Kasumi-1 (cell line): Measurements from ENCODE around the gene ASCC3.
A peak's percentile ranks its signal among the peaks of the same experiment; 100 is the strongest.
"Not testable (repeated sequence)": the region's sequence is repeated elsewhere in the genome, so short reads cannot be mapped to it uniquely, and the experiment has no call there.

ENCODE experiments used
- DNase-seq, 2 experiments: peaks; one replicate each; lab custom pipeline; 2025; lab: John Stamatoyannopoulos, UW

The ASCC3 gene

GRCh38 chr6:100803264-100804045, 77.7 kb downstream of the ASCC3 start:
- DNase-seq, result peak; percentile 4 to 37

GRCh38 chr6:100801036-100801435, 80.1 kb downstream of the ASCC3 start:
- no peak for DNase-seq

- DNase-seq, result peak; percentile 25 to 45
Measured at GRCh38 chr6:100796049-100796823, 84.9 kb downstream of the ASCC3 start.

GRCh38 chr6:100790084-100790483, 91.0 kb downstream of the ASCC3 start:
- no peak for DNase-seq

GRCh38 chr6:100785982-100786381, 95.1 kb downstream of the ASCC3 start:
- DNase-seq, result no peak

GRCh38 chr6:100780648-100781047, 100.5 kb downstream of the ASCC3 start:
- DNase-seq, result no peak

GRCh38 chr6:100775667-100776066, 105.5 kb downstream of the ASCC3 start:
- DNase-seq, result peak in 1 of 2 experiments; percentile 21

GRCh38 chr6:100774681-100775080, 106.4 kb downstream of the ASCC3 start:
- no peak for DNase-seq

- DNase-seq, result no peak
Measured at GRCh38 chr6:100768816-100769351, 112.2 kb downstream of the ASCC3 start.

- DNase-seq, result no peak
Measured at GRCh38 chr6:100763617-100764241, 117.4 kb downstream of the ASCC3 start.

GRCh38 chr6:100761841-100762240, 119.3 kb downstream of the ASCC3 start:
- DNase-seq, result no peak

GRCh38 chr6:100758386-100758785, 122.7 kb downstream of the ASCC3 start:
- DNase-seq, result not testable (repeated sequence)

- no peak for DNase-seq
Measured at GRCh38 chr6:100753421-100753820, 127.7 kb downstream of the ASCC3 start.

- no peak for DNase-seq
Measured at GRCh38 chr6:100751590-100751989, 129.5 kb downstream of the ASCC3 start.

- DNase-seq, result no peak
Measured at GRCh38 chr6:100745419-100746041, 135.6 kb downstream of the ASCC3 start.

- DNase-seq, result no peak
Measured at GRCh38 chr6:100740439-100740838, 140.7 kb downstream of the ASCC3 start.

- not testable (repeated sequence) for DNase-seq
Measured at GRCh38 chr6:100737720-100738119, 143.4 kb downstream of the ASCC3 start.

- DNase-seq, result no peak
Measured at GRCh38 chr6:100731411-100731810, 149.7 kb downstream of the ASCC3 start.

- no peak for DNase-seq
Measured at GRCh38 chr6:100730001-100730980, 150.8 kb downstream of the ASCC3 start.

- DNase-seq, result no peak
Measured at GRCh38 chr6:100726666-100727065, 154.5 kb downstream of the ASCC3 start.

GRCh38 chr6:100724696-100725095, 156.4 kb downstream of the ASCC3 start:
- no peak for DNase-seq
